Thoracic aorta (tissue), 2 donors: Measurements from ENCODE around the gene ATP10A. TPM values are rescaled to one million over a fixed set of nuclear protein-coding genes. Genes with fewer than 3 reads are reported as not detected.

Source experiments
- ATAC-seq: fragments of 150-250 bp; one replicate; pipeline ENCODE4 v1.8.0; 2017; ENCODE audit warnings: low read depth; ENCODE audit not compliant: insufficient number of reproducible peaks, low FRiP score
- DNase-seq: peaks from one replicate; pipeline ENCODE4 v3.0.0-alpha.2; 2020; ENCODE audit warnings: low spot score
- H3K27ac ChIP-seq, 2 donors: fragments of 200-600 bp; sonication (generic); 1 replicate in 1 of 2; 2 replicates in 1 of 2; pipeline ENCODE4 v1.5.1; 2016; ENCODE audit warnings: mild to moderate bottlenecking in 2 of 2, moderate library complexity in 2 of 2
- H3K27me3 ChIP-seq: fragments of 200-600 bp; sonication (generic); replicated peaks from 2 replicates; pipeline ENCODE4 v1.6.0; 2016; ENCODE audit warnings: mild to moderate bottlenecking; ENCODE audit not compliant: insufficient read depth
- H3K36me3 ChIP-seq: fragments of 200-600 bp; sonication (generic); one replicate; pipeline ENCODE4 v1.5.1; 2016
- H3K4me1 ChIP-seq, 2 donors: fragments of 200-600 bp; sonication (generic); 1 replicate in 1 of 2; 2 replicates in 1 of 2; pipeline versions ENCODE4 v1.5.1 to v1.6.0; 2016; ENCODE audit warnings: low read depth in 2 of 2, mild to moderate bottlenecking in 1 of 2; ENCODE audit not compliant: control insufficient read depth in 1 of 2
- H3K4me3 ChIP-seq: fragments of 200-600 bp; sonication (generic); 2 replicates; pipeline ENCODE4 v1.5.1; 2016; ENCODE audit warnings: mild to moderate bottlenecking
- H3K9me3 ChIP-seq: fragments of 200-600 bp; sonication (generic); 2 replicates; pipeline ENCODE4 v1.5.1; 2016
- CTCF ChIP-seq: fragments of 200-600 bp; sonication (generic); IDR thresholded peaks from one replicate; pipeline ENCODE4 v1.5.1; 2019; ENCODE audit warnings: antibody characterized with exemption
- total RNA-seq, 2 donors: library from RNA; depleted of rRNA; stranded (reverse); fragments of >200 nt; gene quantifications; one replicate each; pipeline versions ENCODE4 v1.1.0 to v1.2.3, GENCODE V29; 2016

Gene ATP10A
- total RNA-seq, 2 donors from 2014 or later = 59.4 to 89.8 TPM

DNA sequence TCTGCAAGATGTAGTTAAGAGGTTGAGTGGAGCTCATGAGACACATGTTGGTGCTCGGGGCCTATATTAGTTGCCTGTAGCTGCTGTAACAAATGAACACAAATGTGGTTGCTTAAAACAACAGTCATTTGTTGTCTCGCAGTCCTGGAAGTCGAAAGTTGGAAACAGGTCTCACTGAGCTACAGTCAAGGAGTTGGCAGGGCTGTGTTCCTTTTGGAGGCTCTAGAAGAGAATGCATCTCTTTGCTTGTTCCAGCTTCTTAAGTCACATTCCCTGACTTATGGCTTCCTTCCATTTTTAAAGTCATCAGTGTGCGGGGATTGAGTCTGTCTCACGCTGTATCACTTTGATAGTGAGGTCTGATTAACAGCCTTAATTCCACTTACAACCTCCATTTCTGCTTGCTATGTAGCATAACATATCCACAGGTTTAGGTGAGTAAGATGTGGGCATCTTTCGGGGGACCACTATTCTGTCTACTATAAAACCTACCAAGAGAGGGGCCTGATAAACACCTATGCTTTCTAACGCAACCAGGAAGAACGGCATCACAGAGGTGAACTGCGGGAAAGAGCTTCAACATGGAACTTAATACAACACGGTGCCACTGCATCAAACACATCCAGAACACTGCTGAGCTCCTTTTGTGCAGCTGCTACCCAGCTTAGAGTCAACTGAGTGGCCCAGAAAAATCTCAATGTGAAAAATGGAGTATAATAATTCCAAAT is 119.4 kb downstream of the ATP10A start:
- TF ChIP-seq CTCF = no peak
- Histone ChIP-seq H3K4me1 (peaks cover 25 to 67% of the 10 kb centered on the region in 2 donors), H3K9me3 (no peaks in the 10 kb centered on the region), H3K27me3 (no peaks in the 10 kb centered on the region), H3K4me3 (peak overlapping the region; percentile 47), H3K27ac (peak overlapping the region; percentile 80 to 87), H3K36me3 (no peaks in the 10 kb centered on the region)
- ATAC-seq = no peak
- no peak for DNase-seq

GRCh38 chr15:25742776-25743547 is 120.2 kb downstream of the ATP10A start:
- DNase-seq (no peak), ATAC-seq (no peak)
- Histone ChIP-seq H3K27ac (peak overlapping the region; percentile 80 to 87), H3K9me3 (no peaks in the 10 kb centered on the region), H3K27me3 (no peaks in the 10 kb centered on the region), H3K36me3 (no peaks in the 10 kb centered on the region), H3K4me3 (peak overlapping the region; percentile 47), H3K4me1 (peaks cover 33 to 75% of the 10 kb centered on the region in 2 donors)
- TF ChIP-seq CTCF = no peak

DNA sequence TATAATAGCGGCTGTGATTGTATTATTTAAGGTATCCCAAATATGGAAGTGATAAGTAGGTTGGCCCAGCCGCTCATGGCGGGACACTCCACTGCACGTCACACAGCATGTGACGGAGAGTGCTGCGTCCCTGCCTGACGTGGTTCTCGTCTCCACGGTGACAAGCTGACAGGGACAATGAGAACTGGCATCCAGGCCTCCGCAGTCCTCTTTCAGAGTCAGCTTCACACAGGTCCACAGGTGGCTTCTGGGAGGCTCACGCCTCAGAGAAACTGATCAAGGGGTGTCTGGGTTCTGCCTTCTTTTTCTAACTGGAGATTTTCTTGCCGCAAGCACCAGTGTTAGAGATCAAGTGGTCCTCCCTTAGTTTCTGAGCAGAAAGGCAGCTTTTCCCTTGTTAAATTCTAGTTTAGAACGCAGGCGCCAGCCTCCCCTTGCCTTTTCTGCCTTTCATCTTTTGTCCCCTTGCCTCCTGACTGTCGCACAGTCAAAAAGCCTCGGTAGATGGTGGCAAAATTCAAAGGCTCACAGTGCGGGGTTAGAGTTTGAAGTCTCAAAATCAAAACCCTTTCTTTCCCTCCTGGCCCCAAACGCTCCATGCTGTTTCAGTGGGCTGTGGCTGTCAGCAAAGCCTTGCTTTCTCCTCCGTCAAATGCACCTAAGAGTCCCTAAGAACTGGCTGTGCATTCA is 120.9 kb downstream of the ATP10A start:
- Histone ChIP-seq H3K4me3 (no peak overlapping the region), H3K27ac (peak overlapping the region; percentile 80 to 87), H3K9me3 (no peaks in the 10 kb centered on the region), H3K4me1 (peaks cover 37 to 80% of the 10 kb centered on the region in 2 donors), H3K36me3 (no peaks in the 10 kb centered on the region), H3K27me3 (no peaks in the 10 kb centered on the region)
- no peak for TF ChIP-seq CTCF
- ATAC-seq (no peak), DNase-seq (no peak)

- DNase-seq (no peak), ATAC-seq (no peak)
- Histone ChIP-seq H3K27me3 (no peaks in the 10 kb centered on the region), H3K27ac (peak overlapping the region; percentile 22 to 56), H3K36me3 (no peaks in the 10 kb centered on the region), H3K4me3 (no peak overlapping the region), H3K4me1 (peaks cover 39 to 87% of the 10 kb centered on the region in 2 donors), H3K9me3 (no peaks in the 10 kb centered on the region)
- TF ChIP-seq CTCF = no peak
Observed at GRCh38 chr15:25741256-25741580, 121.9 kb downstream of the ATP10A start.
